ENCODE results near the gene TARP.
A peak's percentile ranks its signal among the peaks of the same experiment; 100 is the strongest.

Gene TARP

GRCh38 chr7:38318803-38319416 is 45.5 kb upstream of the TARP start:
- peak; percentile 76 for TF ChIP-seq CTCF (IDR thresholded peaks at IDR 0.05; ENCODE audit: low read depth, low read length)
- peak; percentile 82 to 83 for DNase-seq (ENCODE audit: low read depth in 2 of 2)
- H3K4me3 ChIP-seq (replicated peaks in 1 of 2; ENCODE audit: low read depth in 2 of 2, low read length in 2 of 2) = no peak overlapping the region

GRCh38 chr7:38318241-38318640 is 44.8 kb upstream of the TARP start:
- DNase-seq (ENCODE audit: low read depth in 2 of 2) = peak in 1 of 2 donors; percentile 33
- no peak overlapping the region for H3K4me3 ChIP-seq (replicated peaks in 1 of 2; ENCODE audit: low read depth in 2 of 2, low read length in 2 of 2)
- TF ChIP-seq CTCF (IDR thresholded peaks at IDR 0.05; ENCODE audit: low read depth, low read length) = no peak

GRCh38 chr7:38317515-38317914 is 44.1 kb upstream of the TARP start:
- DNase-seq (ENCODE audit: low read depth in 2 of 2) = no peak
- TF ChIP-seq CTCF (IDR thresholded peaks at IDR 0.05; ENCODE audit: low read depth, low read length) = no peak

GRCh38 chr7:38316733-38317360 is 43.4 kb upstream of the TARP start:
- H3K4me3 ChIP-seq (replicated peaks in 1 of 2; ENCODE audit: low read depth in 2 of 2, low read length in 2 of 2) = no peak overlapping the region

More at GRCh38 chr7:38317515-38317914, 44.1 kb upstream of the TARP start:
- no peak overlapping the region for H3K4me3 ChIP-seq (replicated peaks in 1 of 2; ENCODE audit: low read depth in 2 of 2, low read length in 2 of 2)

GRCh38 chr7:38315410-38315809 is 42.0 kb upstream of the TARP start:
- TF ChIP-seq CTCF (IDR thresholded peaks at IDR 0.05; ENCODE audit: low read depth, low read length) = no peak
- DNase-seq (ENCODE audit: low read depth in 2 of 2) = no peak
- no peak overlapping the region for H3K4me3 ChIP-seq (replicated peaks in 1 of 2; ENCODE audit: low read depth in 2 of 2, low read length in 2 of 2)

More at GRCh38 chr7:38316733-38317360, 43.4 kb upstream of the TARP start:
- peak in 1 of 2 donors; percentile 14 for DNase-seq (ENCODE audit: low read depth in 2 of 2)
- TF ChIP-seq CTCF (IDR thresholded peaks at IDR 0.05; ENCODE audit: low read depth, low read length) = no peak

GRCh38 chr7:38312821-38313220 is 39.4 kb upstream of the TARP start:
- H3K4me3 ChIP-seq (replicated peaks in 1 of 2; ENCODE audit: low read depth in 2 of 2, low read length in 2 of 2) = no peak overlapping the region

More at GRCh38 chr7:38312821-38313220, 39.4 kb upstream of the TARP start:
- no peak for TF ChIP-seq CTCF (IDR thresholded peaks at IDR 0.05; ENCODE audit: low read depth, low read length)
- DNase-seq (ENCODE audit: low read depth in 2 of 2) = no peak

Measured in cardiac fibroblast (primary cell).